Central memory CD8-positive, alpha-beta T cell (primary cell): ENCODE data around the gene CSN1S1.

Experiments
- ATAC-seq: fragments of 150-1000 bp; cut with Tn5 transposase; replicated peaks from 2 replicates; pipeline ENCODE4 v1.10.0; 2022; ENCODE audit warnings: mild to moderate bottlenecking, moderate FRiP score, moderate number of reproducible peaks; ENCODE audit not compliant: poor library complexity, severe bottlenecking; ENCODE audit errors: extremely low read depth
- DNase-seq, 2 donors: peaks; one replicate each; pipeline ENCODE4 v3.0.0; 2021; ENCODE audit warnings: low spot score in 2 of 2
- H3K27ac Mint-ChIP-seq: one replicate; pipeline ENCODE4 v1.8.0; 2022; ENCODE audit warnings: low read depth, mild to moderate bottlenecking, moderate library complexity, mixed read lengths
- H3K27me3 Mint-ChIP-seq: one replicate; pipeline ENCODE4 v1.8.0; 2022; ENCODE audit warnings: mixed read lengths
- H3K36me3 Mint-ChIP-seq: one replicate; pipeline ENCODE4 v1.8.0; 2022; ENCODE audit warnings: mild to moderate bottlenecking, moderate library complexity, mixed read lengths; ENCODE audit not compliant: insufficient read depth
- H3K4me1 Mint-ChIP-seq: one replicate; pipeline ENCODE4 v1.8.0; 2022; ENCODE audit warnings: mixed read lengths
- H3K4me3 Mint-ChIP-seq: one replicate; pipeline ENCODE4 v1.8.0; 2022; ENCODE audit warnings: mild to moderate bottlenecking, moderate library complexity, mixed read lengths
- H3K9me3 Mint-ChIP-seq: one replicate; pipeline ENCODE4 v1.8.0; 2022; ENCODE audit warnings: mixed read lengths

The CSN1S1 gene

DNA sequence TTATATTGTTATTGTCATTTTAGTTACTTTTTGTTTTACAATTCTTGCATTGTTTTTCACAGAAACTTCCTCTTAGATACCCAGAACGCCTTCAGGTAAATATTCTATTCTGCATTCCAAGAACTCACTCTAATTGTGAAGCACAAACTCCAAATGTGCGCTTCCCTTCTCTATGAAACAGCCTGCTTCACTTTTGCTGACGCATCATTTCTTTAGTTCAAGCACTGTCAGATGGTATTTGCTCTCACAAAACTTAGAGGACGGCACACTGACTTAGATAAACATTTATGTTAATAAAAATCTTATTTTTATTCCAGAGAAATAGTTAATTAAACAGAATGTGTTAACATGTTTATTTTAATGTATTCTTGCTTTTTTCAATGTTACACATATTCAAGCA, 3.3 kb downstream of the CSN1S1 start:
- DNase-seq (no peak), ATAC-seq (no peak)
- H3K4me1 Mint-ChIP-seq = no peaks in the 10 kb centered on the region
- no peaks in the 10 kb centered on the region for H3K36me3 Mint-ChIP-seq
- H3K27ac Mint-ChIP-seq = no peak overlapping the region
- H3K9me3 Mint-ChIP-seq = no peaks in the 10 kb centered on the region
- no peaks in the 10 kb centered on the region for H3K27me3 Mint-ChIP-seq
- H3K4me3 Mint-ChIP-seq = no peak overlapping the region

DNA sequence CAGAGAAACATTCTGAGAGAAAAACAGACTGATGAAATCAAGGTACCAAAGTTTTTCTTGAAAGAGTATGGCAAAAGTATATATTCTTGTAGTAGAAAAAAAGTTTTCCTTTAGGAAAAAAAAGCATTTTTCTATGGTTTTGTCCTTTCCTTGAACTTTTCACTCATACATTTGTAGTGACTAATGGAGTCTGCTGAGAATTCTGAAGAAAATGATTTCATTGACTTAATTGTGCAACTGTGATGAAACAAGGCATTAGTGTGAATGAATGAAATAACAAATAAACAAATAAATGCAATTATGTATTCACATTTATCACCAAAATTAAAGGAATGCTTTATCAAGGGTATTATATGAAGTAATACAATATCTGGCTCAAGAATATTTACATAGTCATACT, 5.7 kb downstream of the CSN1S1 start:
- ATAC-seq (no peak), DNase-seq (no peak)
- Mint-ChIP-seq H3K27me3 (no peaks in the 10 kb centered on the region), H3K36me3 (no peaks in the 10 kb centered on the region), H3K9me3 (no peaks in the 10 kb centered on the region), H3K27ac (no peak overlapping the region), H3K4me3 (no peak overlapping the region), H3K4me1 (no peaks in the 10 kb centered on the region)

DNA sequence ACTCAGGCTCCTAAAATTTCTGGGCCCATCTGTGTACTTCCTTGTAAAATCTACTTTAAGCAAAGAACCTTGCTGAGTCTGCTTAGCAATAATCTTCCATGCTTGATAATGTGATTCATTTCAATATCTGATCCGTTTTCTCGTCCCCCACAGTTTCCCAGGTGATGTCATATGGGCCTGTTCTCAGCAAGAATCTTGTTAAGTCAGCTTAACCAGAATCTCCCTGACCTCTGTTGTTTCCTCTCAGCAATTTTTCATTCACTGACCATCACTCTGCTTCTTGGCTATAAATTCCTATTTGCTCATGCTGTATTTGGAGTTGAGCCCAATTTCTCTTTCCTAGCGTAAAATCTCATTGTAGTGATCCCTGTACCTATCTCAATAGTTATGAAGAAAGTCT, 20.7 kb downstream of the CSN1S1 start:
- Mint-ChIP-seq H3K4me1 (no peaks in the 10 kb centered on the region), H3K27ac (no peak overlapping the region), H3K9me3 (peaks cover 17% of the 10 kb centered on the region), H3K27me3 (no peaks in the 10 kb centered on the region), H3K36me3 (no peaks in the 10 kb centered on the region), H3K4me3 (no peak overlapping the region)
- no peak for ATAC-seq
- DNase-seq = no peak

DNA sequence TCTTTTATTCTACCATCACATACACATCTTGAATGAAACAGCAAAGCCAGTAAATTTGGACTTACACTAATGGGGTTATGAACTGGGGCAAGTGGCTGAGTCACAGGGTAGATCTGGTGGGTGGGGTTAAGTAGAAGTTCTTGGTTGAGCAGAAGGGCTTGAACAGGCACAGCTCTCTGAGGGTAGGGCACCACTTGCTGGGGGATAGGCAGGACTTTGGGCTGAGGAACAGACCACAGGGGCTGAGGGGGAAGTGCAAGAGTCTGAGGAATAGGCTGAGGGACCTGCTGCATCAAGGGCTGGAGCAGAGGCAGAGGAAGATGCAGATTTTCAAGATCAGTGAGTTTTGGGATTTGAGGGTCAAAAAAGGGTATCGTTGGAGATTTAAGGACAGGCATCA, 26.3 kb downstream of the CSN1S1 start:
- DNase-seq (no peak), ATAC-seq (no peak)
- Mint-ChIP-seq H3K9me3 (peaks cover 19% of the 10 kb centered on the region), H3K36me3 (no peaks in the 10 kb centered on the region), H3K4me3 (no peak overlapping the region), H3K27ac (no peak overlapping the region), H3K4me1 (no peaks in the 10 kb centered on the region), H3K27me3 (no peaks in the 10 kb centered on the region)

DNA sequence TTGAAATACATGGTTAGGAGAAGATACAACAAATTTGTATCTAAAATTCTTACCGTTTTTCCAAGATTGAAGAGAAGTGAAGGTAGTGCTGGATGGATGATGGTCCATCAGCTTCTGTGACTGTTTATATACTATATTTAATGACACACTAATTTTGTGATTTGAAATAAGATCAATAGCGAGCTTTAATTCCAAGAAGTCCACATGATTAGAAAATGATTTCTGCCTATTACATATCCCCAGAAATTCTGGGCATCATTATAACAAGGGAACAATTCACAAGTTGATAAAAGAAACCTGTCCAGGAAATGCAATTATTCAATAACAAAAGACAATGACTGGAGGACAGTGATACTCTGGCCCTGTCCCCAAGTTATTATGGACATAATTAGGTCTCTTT, 34.8 kb downstream of the CSN1S1 start, which contains the start of gene CSN2:
CSN2 (minus strand) TSS at position 101 of the 400 bp plus-strand sequence. CDS start 4,733 bp downstream, outside the sequence.
- H3K27me3 Mint-ChIP-seq = no peaks in the 10 kb centered on the region
- ATAC-seq (no peak), DNase-seq (no peak)
- no peaks in the 10 kb centered on the region for H3K4me1 Mint-ChIP-seq
- H3K27ac Mint-ChIP-seq = no peak within 1 kb of the TSS
- peaks cover 6% of the 10 kb centered on the region for H3K9me3 Mint-ChIP-seq
- no peak within 1 kb of the TSS for H3K4me3 Mint-ChIP-seq
- H3K36me3 Mint-ChIP-seq = no peaks in the 10 kb centered on the region

DNA sequence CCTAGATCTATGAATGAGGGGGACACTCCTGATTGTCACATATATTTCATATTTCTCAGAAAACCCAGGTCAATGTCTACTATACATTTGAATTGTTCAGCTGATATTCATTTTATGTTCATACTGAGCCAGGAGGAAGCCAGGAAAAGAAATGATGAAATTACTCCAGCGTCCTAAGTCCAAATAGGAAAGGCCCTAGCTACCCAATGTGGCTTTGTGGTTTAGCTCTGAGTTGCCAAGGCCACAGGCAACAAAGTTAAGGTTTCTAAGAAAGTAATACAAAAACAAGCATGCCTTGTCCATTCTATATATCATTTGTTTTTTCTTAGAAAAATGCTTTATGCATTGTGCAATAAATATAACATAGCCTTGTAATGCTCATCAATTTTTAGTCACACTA, 39.2 kb downstream of the CSN1S1 start:
- Mint-ChIP-seq H3K27me3 (no peaks in the 10 kb centered on the region), H3K9me3 (peaks cover 3% of the 10 kb centered on the region), H3K4me1 (no peaks in the 10 kb centered on the region), H3K4me3 (no peak overlapping the region), H3K36me3 (no peaks in the 10 kb centered on the region), H3K27ac (no peak overlapping the region)
- no peak for DNase-seq
- ATAC-seq = no peak

DNA sequence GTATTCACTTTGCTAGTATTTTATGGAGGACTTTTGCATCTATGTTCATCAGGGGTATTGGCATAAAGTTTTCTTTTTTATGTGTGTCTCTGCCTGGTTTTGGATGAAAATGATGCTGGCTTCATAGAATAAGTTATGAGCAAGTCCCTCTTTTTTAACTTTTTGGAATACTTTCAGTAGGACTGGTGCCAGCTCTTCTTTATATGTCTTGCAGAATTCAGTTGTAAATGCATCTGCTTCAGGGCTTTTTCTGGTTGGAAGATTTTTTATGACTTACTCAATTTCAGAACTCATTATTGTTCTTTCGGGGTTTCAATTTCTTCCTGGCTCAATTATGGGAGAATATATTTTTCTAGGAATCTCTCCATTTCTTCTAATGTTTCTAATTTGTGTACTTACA, 43.8 kb downstream of the CSN1S1 start:
- ATAC-seq (no peak), DNase-seq (no peak)
- peaks cover 6% of the 10 kb centered on the region for H3K9me3 Mint-ChIP-seq
- H3K4me3 Mint-ChIP-seq = no peak overlapping the region
- no peaks in the 10 kb centered on the region for H3K4me1 Mint-ChIP-seq
- no peaks in the 10 kb centered on the region for H3K36me3 Mint-ChIP-seq
- H3K27ac Mint-ChIP-seq = no peak overlapping the region
- no peaks in the 10 kb centered on the region for H3K27me3 Mint-ChIP-seq

DNA sequence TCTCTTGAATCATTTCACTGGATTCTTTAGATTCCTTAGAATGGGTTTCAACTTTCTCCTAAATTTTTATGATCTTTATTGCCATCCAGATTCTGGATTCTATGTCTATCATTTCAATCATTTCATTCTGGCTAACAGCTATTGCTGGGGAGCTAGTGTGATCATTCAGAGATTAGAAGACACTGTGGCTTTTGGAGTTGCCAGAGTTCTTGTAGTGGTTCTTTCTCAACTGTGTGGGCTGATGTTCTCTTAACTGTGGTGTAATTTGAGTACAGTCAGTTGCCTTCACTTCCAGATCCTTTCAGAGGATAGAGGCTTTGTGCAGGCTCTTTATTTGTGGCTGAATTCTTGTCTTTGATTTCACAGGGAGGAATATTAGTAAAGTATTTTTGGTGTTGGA, 46.7 kb downstream of the CSN1S1 start:
- Mint-ChIP-seq H3K36me3 (no peaks in the 10 kb centered on the region), H3K27ac (no peak overlapping the region), H3K4me1 (no peaks in the 10 kb centered on the region), H3K9me3 (peaks cover 11% of the 10 kb centered on the region), H3K4me3 (no peak overlapping the region), H3K27me3 (no peaks in the 10 kb centered on the region)
- ATAC-seq (no peak), DNase-seq (no peak)

DNA sequence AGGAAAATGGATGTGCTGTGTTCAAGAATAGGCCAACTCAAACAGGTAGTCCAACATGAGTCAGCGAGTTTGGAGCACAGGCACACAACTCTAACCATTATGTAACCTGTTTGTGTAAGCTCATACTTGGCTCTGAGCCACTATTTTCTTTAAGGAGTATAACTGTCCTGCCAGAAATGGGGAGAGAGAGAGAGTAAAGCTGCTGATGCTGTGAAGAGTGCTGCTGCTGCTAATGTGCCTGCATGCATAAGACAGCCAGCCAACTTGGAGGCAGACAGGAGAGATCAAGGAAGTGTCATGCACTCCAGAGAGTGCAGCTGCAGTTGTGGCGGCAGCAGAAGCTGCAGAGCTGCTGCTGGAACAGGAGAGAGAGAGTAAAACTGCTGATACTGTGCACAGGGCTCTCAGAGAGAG, 53.2 kb downstream of the CSN1S1 start:
- DNase-seq (no peak), ATAC-seq (no peak)
- Mint-ChIP-seq H3K9me3 (peaks cover 5% of the 10 kb centered on the region), H3K27ac (no peak overlapping the region), H3K4me1 (no peaks in the 10 kb centered on the region), H3K36me3 (no peaks in the 10 kb centered on the region), H3K27me3 (no peaks in the 10 kb centered on the region), H3K4me3 (no peak overlapping the region)

DNA sequence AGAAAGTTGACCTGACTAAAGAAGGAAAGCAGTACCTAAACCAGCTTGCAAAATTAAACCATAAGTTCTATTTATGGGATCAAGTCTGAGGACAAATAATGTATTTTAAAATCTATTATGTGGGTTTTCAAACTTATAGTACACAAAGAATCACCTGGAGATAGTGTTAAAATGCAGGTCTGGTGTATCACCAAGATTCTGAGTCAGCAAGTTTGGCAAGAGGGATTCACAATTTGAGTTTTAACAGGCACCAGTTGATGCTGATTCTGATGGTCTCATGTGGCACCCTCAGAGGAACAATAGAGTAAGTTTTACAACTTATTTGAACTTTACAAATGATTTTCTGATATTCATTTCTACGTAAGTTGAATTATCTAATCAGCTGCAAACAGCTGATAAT, 55.8 kb downstream of the CSN1S1 start:
- Mint-ChIP-seq H3K4me3 (no peak overlapping the region), H3K27me3 (no peaks in the 10 kb centered on the region), H3K36me3 (no peaks in the 10 kb centered on the region), H3K27ac (no peak overlapping the region), H3K9me3 (no peaks in the 10 kb centered on the region), H3K4me1 (no peaks in the 10 kb centered on the region)
- DNase-seq (no peak), ATAC-seq (no peak)

DNA sequence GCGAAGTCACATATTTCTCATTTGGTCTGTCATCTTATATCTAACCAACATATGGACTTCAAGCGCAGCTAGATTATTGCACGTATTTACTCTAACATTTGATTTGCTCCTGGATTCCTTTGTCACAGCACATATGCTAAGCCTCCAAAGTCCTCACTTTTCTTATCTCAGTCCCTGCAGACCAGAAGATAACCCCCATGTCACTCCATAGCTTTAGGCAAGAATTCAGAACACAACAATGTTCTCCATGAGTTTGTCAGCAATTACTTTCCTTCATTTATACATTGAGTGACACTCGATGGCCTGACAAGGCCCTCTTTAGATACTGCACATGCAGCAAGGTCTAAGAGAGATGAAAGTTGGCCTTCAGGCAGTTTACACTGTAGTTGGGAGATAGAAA, 60.1 kb downstream of the CSN1S1 start:
- Mint-ChIP-seq H3K4me3 (no peak overlapping the region), H3K9me3 (peaks cover 14% of the 10 kb centered on the region), H3K27ac (no peak overlapping the region), H3K27me3 (no peaks in the 10 kb centered on the region), H3K4me1 (no peaks in the 10 kb centered on the region), H3K36me3 (no peaks in the 10 kb centered on the region)
- DNase-seq = no peak
- ATAC-seq = no peak

DNA sequence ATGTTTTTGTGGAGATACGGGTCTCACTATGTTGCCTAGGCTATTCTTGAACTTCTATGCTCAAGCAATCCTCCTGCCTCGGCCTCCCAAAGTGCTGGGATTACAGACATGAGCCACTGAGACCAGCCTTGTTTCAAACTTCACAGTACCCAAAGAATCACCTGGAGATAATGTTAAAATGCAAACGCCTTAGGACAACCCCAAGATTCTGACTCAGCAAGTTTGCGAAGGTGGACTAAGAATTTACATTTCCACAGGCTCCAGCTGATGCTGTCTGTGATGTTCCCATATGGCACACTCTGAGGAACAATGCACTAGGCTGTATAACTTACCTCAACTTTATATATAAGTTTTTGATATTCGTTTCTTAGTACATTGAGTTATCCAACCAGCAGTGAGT, 63.9 kb downstream of the CSN1S1 start:
- H3K9me3 Mint-ChIP-seq = peaks cover 19% of the 10 kb centered on the region
- DNase-seq (no peak), ATAC-seq (no peak)
- no peaks in the 10 kb centered on the region for H3K36me3 Mint-ChIP-seq
- no peaks in the 10 kb centered on the region for H3K27me3 Mint-ChIP-seq
- no peak overlapping the region for H3K27ac Mint-ChIP-seq
- no peaks in the 10 kb centered on the region for H3K4me1 Mint-ChIP-seq
- no peak overlapping the region for H3K4me3 Mint-ChIP-seq

DNA sequence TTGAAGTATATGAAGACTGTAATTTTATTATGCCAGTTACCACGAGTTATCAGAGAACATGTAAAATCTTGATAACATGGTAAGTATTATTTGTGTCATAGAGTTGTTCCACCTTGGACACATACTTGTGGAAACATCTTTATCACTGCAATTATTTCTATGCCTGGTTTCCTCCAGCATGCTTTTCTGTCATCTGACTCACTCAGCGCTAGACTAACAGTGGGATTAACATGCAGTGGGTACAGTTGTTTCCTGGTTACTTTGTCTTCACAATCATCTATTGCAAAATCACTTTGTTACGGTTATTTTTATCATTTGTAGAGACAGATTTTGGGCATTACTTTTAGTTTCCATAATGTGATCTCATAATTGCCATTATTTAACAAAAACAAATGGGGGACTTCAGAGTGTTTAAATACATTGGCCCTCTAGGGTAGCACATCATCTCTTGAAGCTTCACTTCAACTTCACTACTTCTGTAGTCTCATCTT, 64.7 kb downstream of the CSN1S1 start, which contains the start of gene STATH:
STATH (plus strand) TSS at position 441 of the 491 bp plus-strand sequence. CDS start 2,472 bp downstream, outside the sequence.
- DNase-seq (no peak), ATAC-seq (no peak)
- no peak within 1 kb of the TSS for H3K4me3 Mint-ChIP-seq
- no peak within 1 kb of the TSS for H3K27ac Mint-ChIP-seq
- no peaks in the 10 kb centered on the region for H3K36me3 Mint-ChIP-seq
- H3K4me1 Mint-ChIP-seq = no peaks in the 10 kb centered on the region
- peaks cover 19% of the 10 kb centered on the region for H3K9me3 Mint-ChIP-seq
- H3K27me3 Mint-ChIP-seq = no peaks in the 10 kb centered on the region
